ENCODE measurements around the gene IGFBP4. TPM values are rescaled to one million over a fixed set of nuclear protein-coding genes. Genes with fewer than 3 reads are reported as not detected.

IGFBP4 gene
- total RNA-seq, 6 experiments from 2014 or later = 575 to 816 (median 659) TPM

- no peak for TF ChIP-seq CTCF (IDR thresholded peaks at IDR 0.05)
- Mint-ChIP-seq H3K9me3 (no peaks in the 10 kb centered on the region), H3K27ac (peak overlapping the region; percentile 18; the same call in 1 of the 2 replicates), H3K4me3 (peak overlapping the region; percentile 27; the same call in 1 of the 2 replicates), H3K36me3 (ENCODE audit: low read depth) (peaks cover 24% of the 10 kb centered on the region), H3K27me3 (ENCODE audit: insufficient read depth) (peaks cover 7% of the 10 kb centered on the region), H3K4me1 (ENCODE audit: low read depth) (peaks cover 81% of the 10 kb centered on the region)
- DNase-seq = no peak
Measured at GRCh38 chr17:40448639-40449261, 5.5 kb downstream of the IGFBP4 start.

GRCh38 chr17:40450175-40450574 is 6.9 kb downstream of the IGFBP4 start:
- peaks cover 29% of the 10 kb centered on the region for H3K36me3 Mint-ChIP-seq (ENCODE audit: low read depth)
- peak; percentile 82 for TF ChIP-seq CTCF (IDR thresholded peaks at IDR 0.05)
- no peaks in the 10 kb centered on the region for H3K9me3 Mint-ChIP-seq
- no peak for DNase-seq
- H3K27me3 Mint-ChIP-seq (ENCODE audit: insufficient read depth) = peaks cover 4% of the 10 kb centered on the region; the same call in 1 of the 2 replicates
- H3K4me3 Mint-ChIP-seq = no peak overlapping the region
- peak overlapping the region; percentile 93 for H3K27ac Mint-ChIP-seq
- peaks cover 88% of the 10 kb centered on the region for H3K4me1 Mint-ChIP-seq (ENCODE audit: low read depth)

GRCh38 chr17:40451420-40451819 is 8.2 kb downstream of the IGFBP4 start:
- Mint-ChIP-seq H3K27ac (peak overlapping the region; percentile 93), H3K36me3 (ENCODE audit: low read depth) (peaks cover 32% of the 10 kb centered on the region)

GRCh38 chr17:40452216-40452787 is 9.1 kb downstream of the IGFBP4 start:
- Mint-ChIP-seq H3K9me3 (no peaks in the 10 kb centered on the region), H3K4me1 (ENCODE audit: low read depth) (peaks cover 91% of the 10 kb centered on the region), H3K4me3 (peak overlapping the region; percentile 60), H3K27me3 (ENCODE audit: insufficient read depth) (peaks cover 6% of the 10 kb centered on the region; the same call in 1 of the 2 replicates), H3K27ac (peak overlapping the region; percentile 93), H3K36me3 (ENCODE audit: low read depth) (peaks cover 37% of the 10 kb centered on the region)
- peak; percentile 92 for DNase-seq
- TF ChIP-seq CTCF (IDR thresholded peaks at IDR 0.05) = no peak

More at GRCh38 chr17:40451420-40451819, 8.2 kb downstream of the IGFBP4 start:
- no peaks in the 10 kb centered on the region for H3K9me3 Mint-ChIP-seq
- no peak for TF ChIP-seq CTCF (IDR thresholded peaks at IDR 0.05)
- peak overlapping the region; percentile 72 for H3K4me3 Mint-ChIP-seq
- peaks cover 4% of the 10 kb centered on the region; the same call in 1 of the 2 replicates for H3K27me3 Mint-ChIP-seq (ENCODE audit: insufficient read depth)
- peaks cover 91% of the 10 kb centered on the region for H3K4me1 Mint-ChIP-seq (ENCODE audit: low read depth)
- no peak for DNase-seq

GRCh38 chr17:40452921-40453378 is 9.7 kb downstream of the IGFBP4 start:
- peaks cover 91% of the 10 kb centered on the region for H3K4me1 Mint-ChIP-seq (ENCODE audit: low read depth)
- TF ChIP-seq CTCF (IDR thresholded peaks at IDR 0.05) = no peak

More at GRCh38 chr17:40452921-40453378, 9.7 kb downstream of the IGFBP4 start:
- Mint-ChIP-seq H3K9me3 (no peaks in the 10 kb centered on the region), H3K27me3 (ENCODE audit: insufficient read depth) (peaks cover 6% of the 10 kb centered on the region; the same call in 1 of the 2 replicates), H3K36me3 (ENCODE audit: low read depth) (peaks cover 33% of the 10 kb centered on the region), H3K27ac (peak overlapping the region; percentile 93), H3K4me3 (peak overlapping the region; percentile 60)
- no peak for DNase-seq
